Measurements from ENCODE around the gene TLL2. TPM values are rescaled to one million over a fixed set of nuclear protein-coding genes. Genes with fewer than 3 reads are reported as not detected.

TLL2 gene
- total and polyA plus RNA-seq, 2 of the 4 experiments (the other 2 are of a cell fraction): under 0.01 to 0.05 TPM

DNA sequence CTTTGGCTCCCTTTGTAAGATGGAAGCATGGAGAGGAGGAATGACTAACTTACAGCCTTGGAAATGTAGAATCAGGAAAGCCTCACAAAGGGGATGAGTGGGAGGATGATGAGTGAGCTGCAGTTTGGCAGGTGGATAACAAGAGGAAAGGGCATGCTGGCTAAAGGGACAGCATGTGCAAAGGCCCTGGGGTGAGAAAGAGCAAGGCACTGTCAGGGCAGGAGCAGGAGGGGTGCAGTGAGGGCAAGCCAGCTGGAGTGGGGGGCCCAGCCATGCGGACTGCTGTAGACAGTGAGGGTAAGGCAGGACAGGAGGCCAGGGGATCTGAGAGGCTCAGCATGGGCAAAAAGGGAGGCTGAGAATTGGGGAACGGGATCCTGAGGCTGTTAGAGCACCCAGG lies 20.5 kb downstream of the TLL2 start:
- Histone ChIP-seq H3K14ac (replicated peaks; ENCODE audit: low read depth, low read length) (no peak overlapping the region), H3K4me1 (ENCODE audit: control insufficient read depth, insufficient read depth, low read length) (no peaks in the 10 kb centered on the region), H3K36me3 (ENCODE audit: control insufficient read depth, insufficient read depth, low read length) (no peaks in the 10 kb centered on the region), H4K91ac (ENCODE audit: insufficient read depth, low read depth, low read length) (no peak overlapping the region), H2AK5ac (ENCODE audit: low read depth, low read length) (no peak overlapping the region), H2BK120ac (ENCODE audit: low read depth, low read length) (no peak overlapping the region), H2BK5ac (ENCODE audit: low read depth, low read length, poor library complexity, severe bottlenecking) (no peak overlapping the region), H3K23ac (ENCODE audit: low read depth, low read length) (no peak overlapping the region), H2BK20ac (ENCODE audit: low read depth, low read length) (no peak overlapping the region), H3K9me1 (ENCODE audit: insufficient read depth, low read length) (no peaks in the 10 kb centered on the region), H2AFZ (replicated peaks; ENCODE audit: low read length, poor library complexity) (no peak overlapping the region), H3K56ac (ENCODE audit: extremely low read depth, insufficient read depth, low read length) (no peak overlapping the region), H2AK9ac (replicated peaks; ENCODE audit: low read depth, low read length, poor library complexity) (no peak overlapping the region), H4K8ac (ENCODE audit: low read depth in 2 of 2, low read length in 2 of 2) (no peak overlapping the region), H3K4me3 (ENCODE audit: insufficient read depth, low read depth, low read length) (no peak overlapping the region), H3K4me2 (ENCODE audit: low read depth, low read length) (no peak overlapping the region), H3K79me1 (ENCODE audit: low read depth in 1 of 2, low read length in 2 of 2) (no peaks in the 10 kb centered on the region), H3K9me3 (ENCODE audit: control insufficient read depth, insufficient read depth, low read length) (no peaks in the 10 kb centered on the region), H3K27me3 (ENCODE audit: control insufficient read depth, insufficient read depth, low read length) (peaks cover 2% of the 10 kb centered on the region), H3K9ac (ENCODE audit: low read depth, low read length) (no peak overlapping the region), H3K27ac (ENCODE audit: insufficient read depth, low read length) (no peak overlapping the region), H4K5ac (ENCODE audit: low read depth, low read length) (no peak overlapping the region), H3K4ac (ENCODE audit: low read depth, low read length) (no peak overlapping the region), H2BK15ac (ENCODE audit: low read depth, low read length) (no peak overlapping the region), H3K18ac (ENCODE audit: low read depth, low read length) (no peak overlapping the region), H4K20me1 (ENCODE audit: insufficient read depth, low read length) (no peaks in the 10 kb centered on the region)
- dilution Hi-C loops (cut with HindIII; ENCODE audit: low sequenced_read_pairs, unreplicated experiment) (no loop called here), intact Hi-C loops (cut with micrococcal nuclease) (no loop called here), in situ Hi-C loops (cut with MboI; ENCODE audit: low sequenced_read_pairs) (no loop called here)
- DNase-seq (no peak), ATAC-seq (ENCODE audit: low read depth) (no peak)
- POLR2A ChIA-PET (ENCODE audit: unreplicated experiment): no interaction called here
- BruUV-seq (replicated peaks): no TSS peak
- CTCF ChIA-PET: no interaction called here
- WGBS, 2 experiments (ENCODE audit: extremely low coverage in 2 of 2, insufficient read length in 1 of 2): no CpG with 5 or more reads among the region's 2 CpGs
- TF ChIP-seq CEBPB (IDR thresholded peaks at IDR 0.05; ENCODE audit: low read depth, low read length) (no peak), MAZ (IDR thresholded peaks at IDR 0.05; ENCODE audit: borderline replicate concordance, low read depth, low read length) (no peak), ELK1 (IDR thresholded peaks at IDR 0.05; ENCODE audit: borderline replicate concordance, low read depth, low read length) (no peak), POLR2A (IDR thresholded peaks at IDR 0.05; ENCODE audit: low read depth, low read length) (no peak), CHD1 (IDR thresholded peaks at IDR 0.05; ENCODE audit: low read depth, low read length) (no peak)
